Germinal center (tissue), 1 donor: ENCODE measurements around the gene POLR3GL.
"Not testable (repeated sequence)": the region's sequence is repeated elsewhere in the genome, so short reads cannot be mapped to it uniquely, and the experiment has no call there.

ENCODE experiments used
- DNase-seq: peaks from one replicate; pipeline ENCODE4 v3.0.0; 2012; ENCODE audit warnings: mixed read lengths, low spot score

POLR3GL gene

GRCh38 chr1:146020058-146021049 lies 55.9 kb downstream of the POLR3GL start:
- no peak for DNase-seq

- DNase-seq, result no peak
Observed at GRCh38 chr1:146021050-146021445, 56.6 kb downstream of the POLR3GL start.

- DNase-seq, result no peak
Observed at GRCh38 chr1:146021622-146022402, 57.3 kb downstream of the POLR3GL start, which contains the start of gene HJV. Gene HJV (minus strand): TSS chr1:146021735. CDS start chr1:146020231, 1,504 bp downstream.

GRCh38 chr1:146022403-146023127 lies 58.1 kb downstream of the POLR3GL start:
- no peak for DNase-seq

GRCh38 chr1:146025787-146026495 lies 61.5 kb downstream of the POLR3GL start:
- DNase-seq, result not testable (repeated sequence)

GRCh38 chr1:146026650-146027049 lies 62.2 kb downstream of the POLR3GL start:
- DNase-seq, result not testable (repeated sequence)
